GM12892 (cell line): ENCODE results near the gene MIF.
"Not testable (repeated sequence)": the region's sequence is repeated elsewhere in the genome, so short reads cannot be mapped to it uniquely, and the experiment has no call there.

Experiments used
- POLR2A ChIP-seq: IDR thresholded peaks from 2 replicates; pipeline ENCODE4 v1.6.1; 2011; ENCODE audit warnings: low read depth, low read length, control low read depth
- POLR2AphosphoS5 ChIP-seq: IDR thresholded peaks from 2 replicates; pipeline ENCODE4 v1.6.1; 2011; ENCODE audit warnings: low read depth, low read length, control low read depth
- TAF1 ChIP-seq: IDR thresholded peaks from 2 replicates; pipeline ENCODE4 v1.6.1; 2011; ENCODE audit warnings: low read depth, mild to moderate bottlenecking, control low read depth, low read length, borderline replicate concordance

DNA sequence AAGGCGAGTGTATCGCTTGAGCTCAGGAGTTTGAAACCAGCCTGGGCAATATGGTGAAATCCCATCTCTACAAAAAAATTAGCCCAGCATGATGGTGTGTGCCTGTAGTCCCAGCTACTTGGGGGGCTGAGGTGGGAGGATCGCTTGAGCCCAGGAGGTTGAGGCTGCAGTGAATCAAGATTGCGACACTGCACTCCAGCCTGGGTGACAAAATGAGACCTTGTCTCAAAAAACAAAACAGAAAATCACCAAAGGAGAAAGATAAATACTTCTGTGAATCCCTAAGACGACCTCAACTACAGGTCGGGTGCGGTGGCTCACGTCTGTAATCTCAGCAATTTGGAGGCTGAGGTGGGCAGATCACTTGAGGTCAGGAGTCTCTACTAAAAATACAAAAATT, 34.0 kb upstream of the MIF start:
- not testable (repeated sequence) for TF ChIP-seq POLR2A, TAF1, POLR2AphosphoS5
